Panc1 (cell line): ENCODE results near the gene CORIN.

Experiments
- CTCF ChIP-seq: fragments of 450-650 bp; IDR thresholded peaks from 2 replicates; pipeline ENCODE4 v1.5.1; 2017; ENCODE audit warnings: mild to moderate bottlenecking
- SIN3A ChIP-seq: IDR thresholded peaks from 2 replicates; pipeline ENCODE4 v1.6.1; 2012; ENCODE audit warnings: low read depth, mild to moderate bottlenecking, low read length, moderate library complexity, borderline replicate concordance; ENCODE audit not compliant: insufficient read depth

DNA sequence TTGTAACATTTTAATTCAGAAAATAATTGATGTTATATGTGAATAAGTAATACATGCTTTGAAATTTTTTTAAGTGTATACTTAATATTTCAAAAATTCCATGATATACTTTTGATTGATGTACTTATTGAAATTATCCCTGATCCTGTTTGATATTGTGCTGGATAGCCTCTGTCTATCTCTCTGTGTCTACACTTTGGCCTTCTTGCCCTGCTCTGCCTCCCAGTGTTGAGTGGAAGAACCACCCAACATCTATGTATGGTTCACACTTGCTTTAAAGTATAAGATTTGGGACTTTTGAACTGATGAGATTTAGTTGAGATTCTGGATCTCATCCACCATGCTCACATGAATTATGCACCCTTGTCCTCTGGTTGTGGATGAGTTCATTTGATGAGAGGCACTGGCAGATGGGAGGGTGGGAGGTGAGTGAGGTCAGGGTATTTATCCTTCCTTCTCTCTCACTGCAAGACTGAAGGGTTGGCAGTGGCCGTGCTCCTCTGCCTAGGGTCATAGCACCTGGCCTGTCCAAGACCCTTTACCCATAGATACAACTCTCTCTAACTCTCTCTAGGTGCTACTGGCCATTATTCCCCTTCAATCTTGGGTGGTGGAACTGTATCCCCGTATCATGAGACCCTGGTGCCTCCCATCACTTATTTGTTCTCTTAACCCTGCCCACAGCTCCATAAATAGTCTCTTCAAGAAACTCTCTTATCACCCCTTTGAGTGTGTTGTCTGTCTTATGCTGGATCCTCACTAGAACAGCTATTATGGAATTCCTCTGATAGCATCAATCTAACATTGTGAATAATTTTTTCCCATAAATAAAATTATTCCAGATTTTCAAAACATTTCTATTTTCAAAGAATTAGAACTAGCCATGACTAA, 75.2 kb downstream of the CORIN start:
- TF ChIP-seq CTCF, result no peak
- TF ChIP-seq SIN3A, result no peak
